Middle frontal gyrus (tissue), 1 donor: ENCODE data around the gene FCRL1.

Experiments
- DNase-seq: peaks from one replicate; pipeline ENCODE4 v3.0.0-alpha.2; 2015; ENCODE audit warnings: low spot score; ENCODE audit errors: extremely low spot score

FCRL1 gene

GRCh38 chr1:157819896-157820295 is at the start of gene FCRL1:
TSS of gene FCRL1 (minus strand) at chr1:157820120. CDS start at chr1:157820037, 83 bp downstream.
- no peak for DNase-seq

- no peak for DNase-seq
Measured at GRCh38 chr1:157868654-157869053, 48.7 kb upstream of the FCRL1 start.

GRCh38 chr1:157862114-157863070 is 42.5 kb upstream of the FCRL1 start:
- DNase-seq: no peak

- no peak for DNase-seq
Measured at GRCh38 chr1:157856538-157856937, 36.6 kb upstream of the FCRL1 start.

GRCh38 chr1:157852476-157852875 is 32.6 kb upstream of the FCRL1 start:
- DNase-seq: no peak

- no peak for DNase-seq
Measured at GRCh38 chr1:157849229-157849875, 29.4 kb upstream of the FCRL1 start.

GRCh38 chr1:157844089-157844830 is 24.3 kb upstream of the FCRL1 start:
- DNase-seq: no peak

GRCh38 chr1:157842939-157843338 is 23.0 kb upstream of the FCRL1 start:
- no peak for DNase-seq

- no peak for DNase-seq
Measured at GRCh38 chr1:157841708-157842107, 21.8 kb upstream of the FCRL1 start, which contains the start of gene CD5L. TSS of gene CD5L (minus strand) at chr1:157841808. CDS start at chr1:157841701, 107 bp downstream.

GRCh38 chr1:157838966-157839365 is 19.0 kb upstream of the FCRL1 start:
- DNase-seq: no peak

GRCh38 chr1:157834430-157834829 is 14.5 kb upstream of the FCRL1 start:
- DNase-seq: no peak

- no peak for DNase-seq
Measured at GRCh38 chr1:157833145-157833544, 13.2 kb upstream of the FCRL1 start.

GRCh38 chr1:157831968-157832626 is 12.2 kb upstream of the FCRL1 start:
- DNase-seq: no peak

GRCh38 chr1:157830887-157831286 is 11.0 kb upstream of the FCRL1 start:
- no peak for DNase-seq

- no peak for DNase-seq
Measured at GRCh38 chr1:157829711-157830110, 9.8 kb upstream of the FCRL1 start.

GRCh38 chr1:157829210-157829609 is 9.3 kb upstream of the FCRL1 start:
- no peak for DNase-seq

GRCh38 chr1:157820299-157820698 is 379 bp upstream of the FCRL1 start:
- DNase-seq: no peak

GRCh38 chr1:157819215-157819614 is 705 bp downstream of the FCRL1 start:
- no peak for DNase-seq

- DNase-seq: no peak
Measured at GRCh38 chr1:157813269-157813668, 6.7 kb downstream of the FCRL1 start.

GRCh38 chr1:157806431-157807149 is 13.3 kb downstream of the FCRL1 start:
- no peak for DNase-seq

GRCh38 chr1:157803851-157804250 is 16.1 kb downstream of the FCRL1 start:
- no peak for DNase-seq
